K562 (cell line): ENCODE results near the gene ITGAD. TPM values are rescaled to one million over a fixed set of nuclear protein-coding genes. Genes with fewer than 3 reads are reported as not detected.

Experiments
- ATF3 ChIP-seq, 2 experiments: fragments of 450-650 bp in 1 of 2; sonication (generic) in 1 of 2; formaldehyde crosslinking in 1 of 2; IDR thresholded peaks in 1 of 2; conservative IDR thresholded peaks in 1 of 2; 2 replicates each; pipeline versions ENCODE4 v1.6.1 to v1.8.1; 2016 to 2023; ENCODE audit warnings: mild to moderate bottlenecking in 2 of 2, moderate library complexity in 2 of 2, inconsistent platforms in 1 of 2, missing genetic modification reagents in 1 of 2
- ATF7 ChIP-seq: fragments of 450-650 bp; IDR thresholded peaks from 2 replicates; pipeline ENCODE4 v1.7.1; 2014; ENCODE audit warnings: mild to moderate bottlenecking, moderate library complexity
- BMI1 ChIP-seq: fragments of 150-350 bp; IDR thresholded peaks from 2 replicates; pipeline ENCODE4 v1.6.1; 2014; ENCODE audit warnings: low read length
- BRD9 ChIP-seq: fragments of 450-650 bp; IDR thresholded peaks from 2 replicates; pipeline ENCODE4 v1.6.1; 2018; ENCODE audit warnings: low read depth; ENCODE audit not compliant: partially characterized antibody
- CBFA2T3 ChIP-seq: fragments of 450-650 bp; IDR thresholded peaks from 2 replicates; pipeline ENCODE4 v1.6.1; 2017
- FOSL1 ChIP-seq: fragments of 200-800 bp; sonication (Bioruptor generic); conservative IDR thresholded peaks from 2 replicates; pipeline ENCODE4 v1.6.1; 2016; ENCODE audit warnings: missing genetic modification characterization, missing compliant biosample characterization
- FOXJ2 ChIP-seq: fragments of 200-800 bp; sonication (Bioruptor generic); IDR thresholded peaks from 2 replicates; pipeline ENCODE4 v1.6.1; 2016; ENCODE audit warnings: missing genetic modification characterization, missing compliant biosample characterization
- FOXP4 ChIP-seq: sonication (generic); formaldehyde crosslinking; IDR thresholded peaks from 2 replicates; pipeline ENCODE4 v1.8.0; 2022; ENCODE audit warnings: mild to moderate bottlenecking, missing genetic modification reagents, borderline replicate concordance
- MXI1 ChIP-seq: IDR thresholded peaks from 2 replicates; pipeline ENCODE4 v1.6.1; 2011; ENCODE audit warnings: low read depth, mild to moderate bottlenecking, improper control_type of control experiment, low read length
- MYNN ChIP-seq, 2 experiments: sonication (generic); formaldehyde crosslinking in 1 of 2; IDR thresholded peaks; 2 replicates each; pipeline versions ENCODE4 v1.5.0 to v1.6.1; 2016 to 2020; ENCODE audit warnings: antibody characterized with exemption in 1 of 2, missing genetic modification reagents in 1 of 2
- NR2C2 ChIP-seq, 2 experiments: fragments of 200-800 bp in 1 of 2; sonication (Bioruptor generic) in 1 of 2; sonication (generic) in 1 of 2; formaldehyde crosslinking in 1 of 2; IDR thresholded peaks; 2 replicates each; pipeline versions ENCODE4 v1.6.1 to v1.8.0; 2016 to 2022; ENCODE audit warnings: mild to moderate bottlenecking in 1 of 2, missing compliant biosample characterization in 1 of 2, missing genetic modification characterization in 1 of 2, missing genetic modification reagents in 1 of 2
- PKNOX1 ChIP-seq: fragments of 450-650 bp; IDR thresholded peaks from 2 replicates; pipeline ENCODE4 v1.6.1; 2016
- RFX1 ChIP-seq: fragments of 450-650 bp; IDR thresholded peaks from 2 replicates; pipeline ENCODE4 v1.6.1; 2016; ENCODE audit warnings: mild to moderate bottlenecking, moderate library complexity
- SOX6 ChIP-seq: fragments of 450-650 bp; IDR thresholded peaks from 2 replicates; pipeline ENCODE4 v1.6.1; 2014; ENCODE audit warnings: mild to moderate bottlenecking
- TAF1 ChIP-seq: IDR thresholded peaks from 2 replicates; pipeline ENCODE4 v1.6.1; 2011; ENCODE audit warnings: mild to moderate bottlenecking, low read length, moderate library complexity; ENCODE audit not compliant: insufficient read depth, control insufficient read depth, severe bottlenecking; ENCODE audit errors: extremely low read depth
- VEZF1 ChIP-seq: fragments of 200-800 bp; sonication (Bioruptor generic); IDR thresholded peaks from 2 replicates; pipeline ENCODE4 v1.6.1; 2017; ENCODE audit warnings: missing genetic modification characterization, missing compliant biosample characterization
- YY1 ChIP-seq, 3 experiments: IDR thresholded peaks; 2 replicates each; pipeline ENCODE4 v1.6.1; 2011; ENCODE audit warnings: low read length in 2 of 3, mild to moderate bottlenecking in 2 of 3, moderate library complexity in 2 of 3, borderline replicate concordance in 1 of 3, control low read depth in 1 of 3, low read depth in 1 of 3; ENCODE audit not compliant: insufficient read depth in 3 of 3, insufficient replicate concordance in 2 of 3, control insufficient read depth in 1 of 3, insufficient read length in 1 of 3; ENCODE audit errors: extremely low read depth in 1 of 3
- ZBTB17 ChIP-seq: fragments of 450-650 bp; formaldehyde crosslinking; IDR thresholded peaks from 2 replicates; pipeline ENCODE4 v1.4.0; 2020; ENCODE audit warnings: mild to moderate bottlenecking
- ZNF121 ChIP-seq: sonication (generic); formaldehyde crosslinking; conservative IDR thresholded peaks from 2 replicates; pipeline ENCODE4 v1.8.0; 2022; ENCODE audit warnings: missing genetic modification reagents
- ZNF766 ChIP-seq: fragments of 200-800 bp; sonication (Bioruptor generic); conservative IDR thresholded peaks from 2 replicates; pipeline ENCODE4 v1.6.1; 2016; ENCODE audit warnings: missing genetic modification characterization, missing compliant biosample characterization
- polyA plus RNA-seq, 8 experiments: library from polyadenylated mRNA; depleted of rRNA in 4 of 8; stranded (reverse) in 5 of 8; unstranded in 3 of 8; fragments of >200 nt; fragmentation: Nextera tagmentation in 2 of 8; fragmentation: Illumina TruSeq in 1 of 8; extraction: Ambion mirVana in 2 of 8; extraction: Trizol in 1 of 8; gene quantifications; 2 replicates each; pipeline versions ENCODE4 v1.2.1 to v1.2.3, GENCODE V29; 2011 to 2014; ENCODE audit warnings: inconsistent platforms in 1 of 8, missing spikeins in 1 of 8
- total RNA-seq, 7 experiments: library from RNA; depleted of rRNA in 6 of 7; stranded (reverse); fragments of >200 nt in 6 of 7; fragmentation: Illumina TruSeq in 2 of 7; extraction: Trizol in 2 of 7; gene quantifications; 2 replicates each; pipeline versions ENCODE4 v1.2.1 to v1.2.3, GENCODE V29; 2011 to 2021; ENCODE audit warnings: low replicate concordance in 1 of 7

The ITGAD gene
- total and polyA plus RNA-seq, 9 of the 15 experiments (the other 6 are each of a cell fraction or from before 2014, with no cell fraction given): not detected

- TF ChIP-seq FOXP4 (CRISPR knock-in tag): no peak
- TF ChIP-seq VEZF1 (CRISPR knock-in tag): 0 out of 2 replicates have a peak, but pooled peaks have one; percentile 12
- no peak for TF ChIP-seq SOX6
- TF ChIP-seq FOXJ2 (tag): peak; percentile 97
- 0 out of 2 replicates have a peak, but pooled peaks have one; percentile 25 for TF ChIP-seq MYNN (IDR thresholded peaks at IDR 0.05)
- no peak for TF ChIP-seq MYNN (CRISPR knock-in tag; IDR thresholded peaks at IDR 0.05)
- TF ChIP-seq BMI1: peak; percentile 75
- TF ChIP-seq NR2C2 (CRISPR knock-in tag; IDR thresholded peaks at IDR 0.05): no peak
- TF ChIP-seq NR2C2 (tag; IDR thresholded peaks at IDR 0.05): peak; percentile 15; the same call in 1 of the 2 replicates
- no peak for TF ChIP-seq TAF1
- TF ChIP-seq PKNOX1: 0 out of 2 replicates have a peak, but pooled peaks have one; percentile 5
- TF ChIP-seq ATF7: peak; percentile 60
- peak; percentile 90 for TF ChIP-seq ZBTB17 (CRISPR knock-in tag)
- no peak for TF ChIP-seq ZNF121 (CRISPR knock-in tag)
- TF ChIP-seq YY1 (IDR thresholded peaks at IDR 0.05; ENCODE audit: borderline replicate concordance in 1 of 3, control insufficient read depth in 1 of 3, extremely low read depth in 1 of 3, insufficient read depth in 3 of 3, insufficient read length in 1 of 3, insufficient replicate concordance in 2 of 3, low read depth in 1 of 3, low read length in 2 of 3): peak in 2 of 3 experiments; percentile 59
- no peak for TF ChIP-seq BRD9
- TF ChIP-seq RFX1: peak; percentile 91
- TF ChIP-seq ATF3 (IDR thresholded peaks at IDR 0.05): peak; percentile 14; the same call in 1 of the 2 replicates
- no peak for TF ChIP-seq ATF3 (CRISPR knock-in tag; conservative IDR thresholded peaks at IDR 0.05)
- 0 out of 2 replicates have a peak, but pooled peaks have one; percentile 19 for TF ChIP-seq CBFA2T3
- peak; percentile 63 for TF ChIP-seq MXI1
- peak; percentile 61 for TF ChIP-seq FOSL1
- peak; percentile 63; the same call in 1 of the 2 replicates for TF ChIP-seq ZNF766 (CRISPR knock-in tag)
These were observed 6.8 kb upstream of the ITGAD start (continued) for GRCh38 chr16:31386157-31386984.
